IMR-90 (cell line): ENCODE results near the gene TOM1. TPM values are rescaled to one million over a fixed set of nuclear protein-coding genes. Genes with fewer than 3 reads are reported as not detected.

Experiments used
- ATAC-seq: fragments of 200-7000 bp; cut with Tn5 transposase; 2 replicates; pipeline ENCODE4 v1.9.1; 2020; ENCODE audit warnings: low read depth, mild to moderate bottlenecking, moderate library complexity
- BruUV-seq: library from RNA; stranded (reverse); fragments of 400-500 nt; replicated peaks from 2 replicates; lab custom pipeline; 2021; lab: Mats Ljungman, UMichigan
- CTCF ChIA-PET: fragments of 300-600 bp; formaldehyde crosslinking; extraction: SDS; loops from one replicate; lab custom pipeline; 2021; ENCODE audit warnings: antibody characterized with exemption; lab: Yijun Ruan, JAX
- POLR2A ChIA-PET: fragments of 300-600 bp; sonication (Branson Sonifier 250); formaldehyde crosslinking; loops from one replicate; lab custom pipeline; 2022; ENCODE audit warnings: antibody characterized with exemption; ENCODE audit not compliant: unreplicated experiment; lab: Charles Lee
- DNase-seq: peaks from one replicate; pipeline ENCODE4 v3.0.0; 2013
- H2AFZ ChIP-seq: replicated peaks from 2 replicates; pipeline ENCODE3; 2013; ENCODE audit warnings: low read length, mild to moderate bottlenecking; ENCODE audit not compliant: poor library complexity
- H2AK5ac ChIP-seq: 2 replicates; pipeline ENCODE4 v1.6.1; 2013; ENCODE audit warnings: low read depth, low read length, inconsistent platforms
- H2AK9ac ChIP-seq: replicated peaks from 2 replicates; pipeline ENCODE3; 2013; ENCODE audit warnings: mild to moderate bottlenecking, low read depth, low read length, moderate library complexity; ENCODE audit not compliant: poor library complexity
- H2BK120ac ChIP-seq: 2 replicates; pipeline ENCODE4 v1.6.1; 2013; ENCODE audit warnings: low read depth, low read length, inconsistent platforms
- H2BK15ac ChIP-seq: 3 replicates; pipeline ENCODE4 v1.6.1; 2013; ENCODE audit warnings: low read depth, low read length, inconsistent platforms
- H2BK20ac ChIP-seq: 2 replicates; pipeline ENCODE4 v1.6.1; 2013; ENCODE audit warnings: low read depth, mild to moderate bottlenecking, inconsistent platforms, low read length, moderate library complexity
- H2BK5ac ChIP-seq: 2 replicates; pipeline ENCODE4 v1.6.1; 2013; ENCODE audit warnings: mild to moderate bottlenecking, low read depth, low read length, inconsistent platforms; ENCODE audit not compliant: poor library complexity, severe bottlenecking
- H3K14ac ChIP-seq: replicated peaks from 2 replicates; pipeline ENCODE4 v1.6.1; 2013; ENCODE audit warnings: low read depth, low read length, inconsistent platforms
- H3K18ac ChIP-seq: 2 replicates; pipeline ENCODE4 v1.6.1; 2013; ENCODE audit warnings: low read depth, low read length, control low read depth
- H3K23ac ChIP-seq: 2 replicates; pipeline ENCODE4 v1.6.1; 2013; ENCODE audit warnings: low read depth, low read length, inconsistent platforms
- H3K27ac ChIP-seq: 2 replicates; pipeline ENCODE4 v1.5.1; 2013; ENCODE audit warnings: mild to moderate bottlenecking, control low read depth, low read length; ENCODE audit not compliant: insufficient read depth
- H3K27me3 ChIP-seq: 2 replicates; pipeline ENCODE4 v1.6.1; 2013; ENCODE audit warnings: low read length; ENCODE audit not compliant: control insufficient read depth, insufficient read depth
- H3K36me3 ChIP-seq: 2 replicates; pipeline ENCODE4 v1.6.1; 2013; ENCODE audit warnings: low read length, mixed read lengths; ENCODE audit not compliant: control insufficient read depth, insufficient read depth
- H3K4ac ChIP-seq: 2 replicates; pipeline ENCODE4 v1.6.1; 2013; ENCODE audit warnings: low read depth, low read length, inconsistent platforms
- H3K4me1 ChIP-seq: 2 replicates; pipeline ENCODE4 v1.6.1; 2013; ENCODE audit warnings: low read length, mixed read lengths; ENCODE audit not compliant: control insufficient read depth, insufficient read depth
- H3K4me2 ChIP-seq: 2 replicates; pipeline ENCODE4 v1.6.1; 2013; ENCODE audit warnings: low read depth, mild to moderate bottlenecking, control low read depth, low read length, moderate library complexity
- H3K4me3 ChIP-seq: 2 replicates; pipeline ENCODE4 v1.5.1; 2013; ENCODE audit warnings: low read depth, mild to moderate bottlenecking, control low read depth, low read length, moderate library complexity; ENCODE audit not compliant: insufficient read depth
- H3K56ac ChIP-seq: 2 replicates; pipeline ENCODE4 v1.6.1; 2013; ENCODE audit warnings: low read length, inconsistent platforms; ENCODE audit not compliant: insufficient read depth; ENCODE audit errors: extremely low read depth
- H3K79me1 ChIP-seq, 2 experiments: 2 replicates each; pipeline ENCODE4 v1.6.1; 2013; ENCODE audit warnings: low read length in 2 of 2, inconsistent platforms in 1 of 2, low read depth in 1 of 2
- H3K9ac ChIP-seq: 2 replicates; pipeline ENCODE4 v1.6.1; 2013; ENCODE audit warnings: low read depth, low read length, control low read depth
- H3K9me1 ChIP-seq: 2 replicates; pipeline ENCODE4 v1.6.1; 2013; ENCODE audit warnings: low read length, inconsistent platforms; ENCODE audit not compliant: insufficient read depth
- H3K9me3 ChIP-seq: 2 replicates; pipeline ENCODE4 v1.6.1; 2013; ENCODE audit warnings: low read length; ENCODE audit not compliant: control insufficient read depth, insufficient read depth
- H4K20me1 ChIP-seq: 2 replicates; pipeline ENCODE4 v1.6.1; 2013; ENCODE audit warnings: low read length, inconsistent platforms; ENCODE audit not compliant: insufficient read depth
- H4K5ac ChIP-seq: 2 replicates; pipeline ENCODE4 v1.6.1; 2013; ENCODE audit warnings: mild to moderate bottlenecking, low read depth, low read length, control low read depth
- H4K8ac ChIP-seq, 2 experiments: 2 replicates each; pipeline ENCODE4 v1.6.1; 2013; ENCODE audit warnings: low read depth in 2 of 2, low read length in 2 of 2, control low read depth in 1 of 2, inconsistent platforms in 1 of 2
- H4K91ac ChIP-seq: 2 replicates; pipeline ENCODE4 v1.6.1; 2013; ENCODE audit warnings: low read depth, low read length, inconsistent platforms; ENCODE audit not compliant: insufficient read depth
- RAD21 ChIP-seq: IDR thresholded peaks from 2 replicates; pipeline ENCODE4 v1.6.1; 2012; ENCODE audit warnings: low read length, improper control_type of control experiment
- RCOR1 ChIP-seq: IDR thresholded peaks from 2 replicates; pipeline ENCODE4 v1.6.1; 2012; ENCODE audit warnings: mild to moderate bottlenecking, low read length, improper control_type of control experiment; ENCODE audit not compliant: insufficient replicate concordance
- WGBS, 2 experiments: methylation state at CpG; one replicate each; pipeline versions ENCODE4 v1.1.5 to v1.1.7; 2013; ENCODE audit warnings: missing lambda C conversion rate in 2 of 2; ENCODE audit not compliant: insufficient read length in 1 of 2; ENCODE audit errors: extremely low coverage in 2 of 2; 5-methylcytosine and 5-hydroxymethylcytosine counted together
- dilution Hi-C: fragments of 300-500 bp; cut with HindIII; formaldehyde crosslinking; loops from one replicate; pipeline ENCODE4 v1.14.3; 2018; ENCODE audit warnings: low sequenced_read_pairs; ENCODE audit not compliant: unreplicated experiment
- in situ Hi-C: fragments of 300-500 bp; cut with MboI; formaldehyde crosslinking; loops from 3 replicates; pipeline ENCODE4 v1.14.3; 2019; ENCODE audit warnings: low sequenced_read_pairs, inconsistent platforms, mixed read lengths
- intact Hi-C: fragments of 100-400 bp; cut with micrococcal nuclease; formaldehyde crosslinking; loops from 2 replicates; pipeline ENCODE4 v1.10.0; 2022
- polyA plus RNA-seq, 3 experiments: library from polyadenylated mRNA; depleted of rRNA; stranded (reverse); fragments of >200 nt; gene quantifications; 2 replicates each; pipeline ENCODE4 v1.2.3, GENCODE V29; 2012; ENCODE audit warnings: low replicate concordance in 1 of 3
- total RNA-seq: library from RNA; depleted of rRNA; stranded (reverse); fragments of >200 nt; gene quantifications from 2 replicates; pipeline ENCODE4 v1.2.3, GENCODE V29; 2012

TOM1 gene
- total and polyA plus RNA-seq, 2 of the 4 experiments (the other 2 are of a cell fraction): 38.0 to 46.4 TPM

DNA sequence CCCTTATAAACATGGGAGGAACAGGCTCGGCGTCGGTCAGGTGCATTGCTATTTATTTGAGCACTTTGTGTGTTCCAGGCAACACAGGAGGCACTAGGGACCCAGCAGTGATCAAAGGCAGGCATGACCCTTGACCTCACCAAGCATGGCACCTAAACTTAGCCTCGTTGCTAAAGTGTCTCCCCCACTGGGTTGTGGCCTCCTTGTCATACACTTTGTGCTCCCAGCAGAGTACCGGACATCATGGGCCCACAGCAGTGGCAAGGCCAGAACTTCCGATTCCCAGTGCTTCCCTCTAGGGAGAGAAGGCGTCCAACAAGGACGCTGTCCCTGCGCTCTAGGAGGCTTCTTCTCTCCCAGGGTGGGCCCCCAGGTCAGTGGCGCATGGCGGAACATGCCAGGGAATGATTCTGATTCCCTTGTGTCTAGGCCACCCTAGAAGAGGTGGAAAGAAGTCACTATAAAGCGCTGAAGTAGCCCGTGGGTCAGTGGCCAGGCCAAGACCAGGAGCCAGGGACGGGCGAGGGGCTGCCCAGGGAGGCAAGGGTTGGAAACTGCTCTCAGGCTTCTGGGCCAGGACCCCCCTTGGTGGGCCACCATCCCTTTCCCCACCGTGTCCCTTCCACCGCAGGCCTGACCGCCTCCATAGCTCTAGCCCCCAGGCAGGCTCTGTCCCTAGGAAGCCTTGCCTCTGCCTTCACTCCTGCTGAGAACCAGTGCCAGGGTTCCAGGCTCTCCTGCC lies 19.7 kb downstream of the TOM1 start:
- H3K9me3 ChIP-seq: no peaks in the 10 kb centered on the region
- H2BK120ac ChIP-seq: no peak overlapping the region
- peaks cover 5% of the 10 kb centered on the region; the same call in 1 of the 2 replicates for H3K9me1 ChIP-seq
- H2AK5ac ChIP-seq: no peak overlapping the region
- no peak overlapping the region for H2BK5ac ChIP-seq
- intact Hi-C loops: no loop called here
- no peak overlapping the region for H3K4ac ChIP-seq
- no peaks in the 10 kb centered on the region for H3K27me3 ChIP-seq
- in situ Hi-C loops: loop anchor here (25.0 kb wide), 1 partner anchor 1193 kb away; the partner anchor contains the start of gene FOXRED2
- no peak overlapping the region for H2AFZ ChIP-seq
- H4K8ac ChIP-seq: no peak overlapping the region
- no peak overlapping the region for H4K5ac ChIP-seq
- ChIA-PET POLR2A (no interaction called here), CTCF (no interaction called here)
- H3K4me2 ChIP-seq: no peak overlapping the region
- H3K4me1 ChIP-seq: no peaks in the 10 kb centered on the region
- no peak overlapping the region for H3K23ac ChIP-seq
- H3K27ac ChIP-seq: no peak overlapping the region
- H2AK9ac ChIP-seq: peak overlapping the region; percentile 82
- TF ChIP-seq RAD21 (no peak), RCOR1 (no peak)
- peaks cover 48% of the 10 kb centered on the region for H4K20me1 ChIP-seq
- peaks cover 54% of the 10 kb centered on the region for H3K36me3 ChIP-seq
- dilution Hi-C loops: no loop called here
- ATAC-seq: no peak
- no peak overlapping the region for H4K91ac ChIP-seq
- no peak overlapping the region for H2BK20ac ChIP-seq
- H3K9ac ChIP-seq: no peak overlapping the region
- H3K56ac ChIP-seq: no peak overlapping the region
- no peak overlapping the region for H3K4me3 ChIP-seq
- WGBS, 2 experiments: no CpG with 5 or more reads among the region's 18 CpGs
- no TSS peak for BruUV-seq
- no peak overlapping the region for H3K18ac ChIP-seq
- H2BK15ac ChIP-seq: no peak overlapping the region
- peaks cover 10 to 55% of the 10 kb centered on the region in 2 experiments; a peak in 3 of 4 replicates for H3K79me1 ChIP-seq
- H3K14ac ChIP-seq: no peak overlapping the region
- DNase-seq: no peak
